Measurements from ENCODE around the gene ATOSB. TPM values are rescaled to one million over a fixed set of nuclear protein-coding genes. Genes with fewer than 3 reads are reported as not detected.
A peak's percentile ranks its signal among the peaks of the same experiment; 100 is the strongest.

The ATOSB gene
- polyA plus RNA-seq, 1 donor (not counting 4 experiments of a cell fraction or from before 2014, with no cell fraction given): 32.7 TPM

DNA sequence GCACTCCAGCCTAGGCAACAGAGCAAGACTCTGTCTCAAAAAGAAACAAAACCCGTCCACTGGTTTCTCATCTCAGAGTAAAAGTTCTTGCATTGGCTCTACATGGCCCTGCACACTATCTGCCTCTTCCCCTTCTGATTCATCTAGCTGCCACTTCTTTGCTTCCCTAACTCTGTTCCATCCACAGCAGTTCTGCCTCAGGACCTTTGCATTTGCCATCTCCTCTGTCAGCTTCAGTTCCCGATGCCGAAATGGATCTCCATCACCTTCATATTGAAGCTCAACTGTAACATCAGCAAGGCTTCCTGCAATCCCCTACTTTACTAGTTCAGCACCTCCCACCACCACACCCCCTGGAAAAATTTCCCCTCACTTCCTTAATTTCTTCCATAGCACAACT lies 18.1 kb downstream of the ATOSB start:
- TF ChIP-seq CTCF (optimal IDR thresholded peaks at IDR 0.05 in 1 of 3, IDR thresholded peaks at IDR 0.05 in 1 of 3, conservative IDR thresholded peaks at IDR 0.05 in 1 of 3; ENCODE audit: extremely low read depth in 1 of 3, insufficient read depth in 2 of 3, low read length in 3 of 3) (no peak), EZH2 (IDR thresholded peaks at IDR 0.05; ENCODE audit: low read length) (no peak)
- Histone ChIP-seq H3K9me1 (ENCODE audit: control insufficient read depth, extremely low read depth, insufficient read depth, low read length) (peaks cover 4% of the 10 kb centered on the region), H3K4me2 (ENCODE audit: control insufficient read depth, extremely low read depth, insufficient read depth, low read depth, low read length) (no peak overlapping the region), H3K9me3 (ENCODE audit: control insufficient read depth, low read depth, low read length) (no peaks in the 10 kb centered on the region), H2AFZ (ENCODE audit: control insufficient read depth, low read length) (no peak overlapping the region), H3K79me2 (ENCODE audit: control insufficient read depth, insufficient read depth, low read length) (peaks cover 17% of the 10 kb centered on the region), H3K27me3 (ENCODE audit: control insufficient read depth, extremely low read depth, insufficient read depth, low read length) (no peaks in the 10 kb centered on the region), H3K27ac (ENCODE audit: control insufficient read depth, insufficient read depth, low read length) (no peak overlapping the region), H3K4me3 (ENCODE audit: control insufficient read depth in 2 of 3, extremely low read depth in 1 of 3, insufficient read depth in 2 of 3, low read depth in 1 of 3, low read length in 3 of 3) (no peak overlapping the region), H4K20me1 (ENCODE audit: control insufficient read depth, extremely low read depth, insufficient read depth, low read length) (no peaks in the 10 kb centered on the region), H3K36me3 (ENCODE audit: control insufficient read depth in 2 of 2, extremely low read depth in 1 of 2, insufficient read depth in 2 of 2, low read length in 2 of 2) (peaks cover 25 to 37% of the 10 kb centered on the region in 2 experiments), H3K9ac (ENCODE audit: control insufficient read depth, extremely low read depth, insufficient read depth, low read length) (no peak overlapping the region), H3K4me1 (ENCODE audit: control insufficient read depth, extremely low read depth, insufficient read depth, low read length) (peaks cover 20% of the 10 kb centered on the region)
- DNase-seq (ENCODE audit: low read depth, low spot score): no peak
- FAIRE-seq: no peak
- dilution Hi-C loops (cut with MboI; ENCODE audit: extremely low pct_ligation_motif_present, low sequenced_read_pairs): no loop called here

DNA sequence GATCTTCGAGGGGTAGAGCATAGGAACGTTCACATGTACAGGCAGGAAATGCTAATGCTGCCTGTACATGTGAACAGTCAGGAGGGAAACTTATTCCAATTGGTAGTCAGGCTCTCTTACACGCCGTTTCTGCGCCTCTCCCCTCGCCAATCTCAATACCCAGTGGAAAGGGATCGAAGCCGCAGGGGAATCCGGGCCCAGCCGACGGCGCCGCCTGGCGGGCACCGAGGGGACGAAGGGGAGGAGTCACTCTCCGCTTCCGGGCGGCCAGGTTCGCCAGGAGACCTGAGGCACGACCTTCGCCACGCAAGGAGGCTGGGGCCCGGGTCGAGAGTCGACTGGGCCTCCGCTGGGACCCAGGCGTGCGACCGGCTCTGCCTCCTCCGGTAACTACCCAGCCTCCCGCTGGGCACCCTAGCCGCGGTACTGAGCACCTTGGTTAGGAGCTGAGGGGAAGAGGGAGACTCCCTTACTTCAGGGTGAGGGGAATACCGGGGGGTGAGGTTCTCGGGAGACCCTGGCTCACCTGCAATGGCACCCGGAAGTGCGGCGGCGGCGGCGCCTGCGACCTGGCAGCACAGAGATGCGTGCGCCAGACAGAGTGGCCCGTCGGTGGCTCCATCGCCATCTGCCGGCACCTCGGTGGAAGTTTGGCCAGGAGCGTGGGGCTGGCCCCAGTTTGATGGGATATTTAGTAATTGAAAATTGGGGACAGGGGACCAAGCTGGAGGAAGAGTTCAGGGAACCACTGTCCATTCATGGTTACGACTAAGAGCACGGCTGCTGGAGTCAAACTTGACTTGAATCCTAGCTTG lies 19.4 kb downstream of the ATOSB start, which contains the start of gene PIGO:
PIGO (minus strand) TSS at position 557 of the 815 bp plus-strand sequence. CDS start 1,026 bp downstream, outside the sequence.
- H2AFZ ChIP-seq (ENCODE audit: control insufficient read depth, low read length): peak within 1 kb of the TSS; percentile 97
- FAIRE-seq: peak; percentile 39
- no peaks in the 10 kb centered on the region for H4K20me1 ChIP-seq (ENCODE audit: control insufficient read depth, extremely low read depth, insufficient read depth, low read length)
- no peak for DNase-seq (ENCODE audit: low read depth, low spot score)
- TF ChIP-seq EZH2 (IDR thresholded peaks at IDR 0.05; ENCODE audit: low read length): no peak
- peak; percentile 72 to 96 (median 95) for TF ChIP-seq CTCF (optimal IDR thresholded peaks at IDR 0.05 in 1 of 3, IDR thresholded peaks at IDR 0.05 in 1 of 3, conservative IDR thresholded peaks at IDR 0.05 in 1 of 3; ENCODE audit: extremely low read depth in 1 of 3, insufficient read depth in 2 of 3, low read length in 3 of 3)
- no peaks in the 10 kb centered on the region for H3K27me3 ChIP-seq (ENCODE audit: control insufficient read depth, extremely low read depth, insufficient read depth, low read length)
- H3K36me3 ChIP-seq (ENCODE audit: control insufficient read depth in 2 of 2, extremely low read depth in 1 of 2, insufficient read depth in 2 of 2, low read length in 2 of 2): peaks cover 29 to 39% of the 10 kb centered on the region in 2 experiments
- H3K4me3 ChIP-seq (ENCODE audit: control insufficient read depth in 2 of 3, extremely low read depth in 1 of 3, insufficient read depth in 2 of 3, low read depth in 1 of 3, low read length in 3 of 3): peak within 1 kb of the TSS; percentile 85 to 94 (median 91)
- H3K9me3 ChIP-seq (ENCODE audit: control insufficient read depth, low read depth, low read length): no peaks in the 10 kb centered on the region
- peaks cover 4% of the 10 kb centered on the region for H3K79me2 ChIP-seq (ENCODE audit: control insufficient read depth, insufficient read depth, low read length)
- H3K9me1 ChIP-seq (ENCODE audit: control insufficient read depth, extremely low read depth, insufficient read depth, low read length): peaks cover 4% of the 10 kb centered on the region
- H3K4me2 ChIP-seq (ENCODE audit: control insufficient read depth, extremely low read depth, insufficient read depth, low read depth, low read length): peak within 1 kb of the TSS; percentile 87
- H3K4me1 ChIP-seq (ENCODE audit: control insufficient read depth, extremely low read depth, insufficient read depth, low read length): peaks cover 10% of the 10 kb centered on the region
- peak within 1 kb of the TSS; percentile 99 for H3K9ac ChIP-seq (ENCODE audit: control insufficient read depth, extremely low read depth, insufficient read depth, low read length)
- peak within 1 kb of the TSS; percentile 97 for H3K27ac ChIP-seq (ENCODE audit: control insufficient read depth, insufficient read depth, low read length)
- dilution Hi-C loops (cut with MboI; ENCODE audit: extremely low pct_ligation_motif_present, low sequenced_read_pairs): no loop called here

Data from keratinocyte (primary cell).